Sigmoid colon (tissue), 4 donors: Measurements from ENCODE around the gene PCP4.

ENCODE experiments used
- POLR2AphosphoS5 ChIP-seq, 4 donors: sonication (generic); formaldehyde crosslinking; IDR thresholded peaks; one replicate each; pipeline ENCODE4 v1.6.1; 2017; ENCODE audit warnings: antibody characterized with exemption in 4 of 4
- TF ChIP-seq, protein P1 (sequence below), 4 experiments: fragments of 450-650 bp in 3 of 4; fragments of 200-600 bp in 1 of 4; IDR thresholded peaks; one replicate each; pipeline ENCODE4 v1.5.1; 2016 to 2019; ENCODE audit warnings: antibody characterized with exemption in 4 of 4, mild to moderate bottlenecking in 3 of 4, moderate library complexity in 2 of 4

GRCh38 chr21:39863111-39863510 is 4.1 kb upstream of the PCP4 start:
- TF ChIP-seq, protein P1, sequence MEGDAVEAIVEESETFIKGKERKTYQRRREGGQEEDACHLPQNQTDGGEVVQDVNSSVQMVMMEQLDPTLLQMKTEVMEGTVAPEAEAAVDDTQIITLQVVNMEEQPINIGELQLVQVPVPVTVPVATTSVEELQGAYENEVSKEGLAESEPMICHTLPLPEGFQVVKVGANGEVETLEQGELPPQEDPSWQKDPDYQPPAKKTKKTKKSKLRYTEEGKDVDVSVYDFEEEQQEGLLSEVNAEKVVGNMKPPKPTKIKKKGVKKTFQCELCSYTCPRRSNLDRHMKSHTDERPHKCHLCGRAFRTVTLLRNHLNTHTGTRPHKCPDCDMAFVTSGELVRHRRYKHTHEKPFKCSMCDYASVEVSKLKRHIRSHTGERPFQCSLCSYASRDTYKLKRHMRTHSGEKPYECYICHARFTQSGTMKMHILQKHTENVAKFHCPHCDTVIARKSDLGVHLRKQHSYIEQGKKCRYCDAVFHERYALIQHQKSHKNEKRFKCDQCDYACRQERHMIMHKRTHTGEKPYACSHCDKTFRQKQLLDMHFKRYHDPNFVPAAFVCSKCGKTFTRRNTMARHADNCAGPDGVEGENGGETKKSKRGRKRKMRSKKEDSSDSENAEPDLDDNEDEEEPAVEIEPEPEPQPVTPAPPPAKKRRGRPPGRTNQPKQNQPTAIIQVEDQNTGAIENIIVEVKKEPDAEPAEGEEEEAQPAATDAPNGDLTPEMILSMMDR (IDR thresholded peaks at IDR 0.05): no peak
- no peak for TF ChIP-seq POLR2AphosphoS5 (IDR thresholded peaks at IDR 0.05)
